ENCODE measurements around the gene PIP5K1C. TPM values are rescaled to one million over a fixed set of nuclear protein-coding genes. Genes with fewer than 3 reads are reported as not detected.

Gene PIP5K1C
- total RNA-seq, 1 experiment from 2014 or later, result 20.0 TPM

DNA sequence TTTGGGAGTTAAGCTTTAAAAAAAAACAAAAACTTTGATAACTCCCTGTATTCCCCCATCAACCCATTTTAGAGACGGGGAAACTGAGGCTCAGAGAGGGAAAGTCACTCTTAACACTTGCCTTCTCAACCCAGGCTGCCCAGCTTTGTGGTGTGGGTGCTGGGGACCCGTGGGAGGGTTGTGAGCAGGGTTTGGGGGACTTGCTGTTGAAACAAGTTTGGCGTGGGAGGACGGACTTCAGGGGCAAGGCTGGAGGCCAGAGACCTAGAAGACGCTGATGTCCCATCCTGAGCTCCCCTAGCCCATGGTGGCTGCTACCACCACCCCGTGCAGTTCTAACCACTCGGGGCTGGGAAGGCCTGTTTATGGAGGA, 72.9 kb downstream of the PIP5K1C start:
- peaks cover 5% of the 10 kb centered on the region; the same call in 1 of the 2 replicates for H3K4me1 ChIP-seq (replicated peaks; ENCODE audit: insufficient read depth)
- H3F3A ChIP-seq (ENCODE audit: insufficient read depth, low read depth), result no peaks in the 10 kb centered on the region
- no peak for DNase-seq
- H3K9me2 ChIP-seq (ENCODE audit: insufficient read depth), result no peaks in the 10 kb centered on the region
- H2AFZ ChIP-seq, result peak overlapping the region; percentile 48; the same call in 1 of the 2 replicates
- H3K9me3 ChIP-seq (ENCODE audit: insufficient read depth, low read depth), result no peaks in the 10 kb centered on the region
- peak overlapping the region; percentile 89 for H3K4me2 ChIP-seq
- H3K4me3 ChIP-seq, result peak overlapping the region; percentile 76; the same call in 1 of the 2 replicates
- TF ChIP-seq, protein P1, sequence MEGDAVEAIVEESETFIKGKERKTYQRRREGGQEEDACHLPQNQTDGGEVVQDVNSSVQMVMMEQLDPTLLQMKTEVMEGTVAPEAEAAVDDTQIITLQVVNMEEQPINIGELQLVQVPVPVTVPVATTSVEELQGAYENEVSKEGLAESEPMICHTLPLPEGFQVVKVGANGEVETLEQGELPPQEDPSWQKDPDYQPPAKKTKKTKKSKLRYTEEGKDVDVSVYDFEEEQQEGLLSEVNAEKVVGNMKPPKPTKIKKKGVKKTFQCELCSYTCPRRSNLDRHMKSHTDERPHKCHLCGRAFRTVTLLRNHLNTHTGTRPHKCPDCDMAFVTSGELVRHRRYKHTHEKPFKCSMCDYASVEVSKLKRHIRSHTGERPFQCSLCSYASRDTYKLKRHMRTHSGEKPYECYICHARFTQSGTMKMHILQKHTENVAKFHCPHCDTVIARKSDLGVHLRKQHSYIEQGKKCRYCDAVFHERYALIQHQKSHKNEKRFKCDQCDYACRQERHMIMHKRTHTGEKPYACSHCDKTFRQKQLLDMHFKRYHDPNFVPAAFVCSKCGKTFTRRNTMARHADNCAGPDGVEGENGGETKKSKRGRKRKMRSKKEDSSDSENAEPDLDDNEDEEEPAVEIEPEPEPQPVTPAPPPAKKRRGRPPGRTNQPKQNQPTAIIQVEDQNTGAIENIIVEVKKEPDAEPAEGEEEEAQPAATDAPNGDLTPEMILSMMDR (conservative IDR thresholded peaks at IDR 0.05), result no peak
- TF ChIP-seq EZH2 (IDR thresholded peaks at IDR 0.05; ENCODE audit: low read depth), result no peak
- no peak overlapping the region for H3K27ac ChIP-seq
- H4K20me1 ChIP-seq (ENCODE audit: insufficient read depth), result 0 out of 2 replicates have a peak, but pooled peaks cover 8% of the 10 kb centered on the region
- peaks cover 25% of the 10 kb centered on the region for H3K79me2 ChIP-seq (ENCODE audit: low read depth)
- ChIA-PET CTCF (no interaction called here), POLR2A (ENCODE audit: unreplicated experiment) (interaction anchor here (0.6 kb wide), 1 partner anchor 132 kb away, joined by 9 read pairs; no protein-coding TSS in a partner anchor)
- no TSS peak for BruUV-seq (replicated peaks)
- intact Hi-C loops (cut with micrococcal nuclease; ENCODE audit: unreplicated experiment), result loop anchor here (5.0 kb wide), 1 partner anchor 70 kb away; the partner anchor contains the start of gene MFSD12
- H3K36me3 ChIP-seq (ENCODE audit: low read depth), result no peaks in the 10 kb centered on the region
- H3K27me3 ChIP-seq (ENCODE audit: insufficient read depth, low read depth), result no peaks in the 10 kb centered on the region

GRCh38 chr19:3626473-3627350, 73.6 kb downstream of the PIP5K1C start, which contains the start of gene CACTIN:
Gene CACTIN, minus strand, starts transcription at chr19:3626790. Its CDS starts 28 bp downstream, at chr19:3626762.
- Histone ChIP-seq H3K4me2 (peak within 1 kb of the TSS; percentile 89), H3K9me3 (ENCODE audit: insufficient read depth, low read depth) (no peaks in the 10 kb centered on the region), H3K4me1 (replicated peaks; ENCODE audit: insufficient read depth) (peaks cover 5% of the 10 kb centered on the region; the same call in 1 of the 2 replicates), H3K36me3 (ENCODE audit: low read depth) (no peaks in the 10 kb centered on the region), H2AFZ (peak within 1 kb of the TSS; percentile 76), H3K9me2 (ENCODE audit: insufficient read depth) (no peaks in the 10 kb centered on the region), H3F3A (ENCODE audit: insufficient read depth, low read depth) (no peaks in the 10 kb centered on the region), H4K20me1 (ENCODE audit: insufficient read depth) (0 out of 2 replicates have a peak, but pooled peaks cover 8% of the 10 kb centered on the region), H3K4me3 (peak within 1 kb of the TSS; percentile 76), H3K27me3 (ENCODE audit: insufficient read depth, low read depth) (no peaks in the 10 kb centered on the region), H3K79me2 (ENCODE audit: low read depth) (peaks cover 25% of the 10 kb centered on the region), H3K27ac (peak within 1 kb of the TSS; percentile 77)
- TF ChIP-seq EZH2 (IDR thresholded peaks at IDR 0.05; ENCODE audit: low read depth), result no peak
- TF ChIP-seq, protein P1 (conservative IDR thresholded peaks at IDR 0.05), result no peak
- intact Hi-C loops (cut with micrococcal nuclease; ENCODE audit: unreplicated experiment), result loop anchor here (5.0 kb wide), 1 partner anchor 69 kb away; the partner anchor contains the start of gene MFSD12
- peak; percentile 90 to 95 for DNase-seq
- no TSS peak for BruUV-seq (replicated peaks)
- ChIA-PET POLR2A (ENCODE audit: unreplicated experiment) (interaction anchor here (0.6 kb wide), 1 partner anchor 132 kb away, joined by 9 read pairs; no protein-coding TSS in a partner anchor), CTCF (no interaction called here)

DNA sequence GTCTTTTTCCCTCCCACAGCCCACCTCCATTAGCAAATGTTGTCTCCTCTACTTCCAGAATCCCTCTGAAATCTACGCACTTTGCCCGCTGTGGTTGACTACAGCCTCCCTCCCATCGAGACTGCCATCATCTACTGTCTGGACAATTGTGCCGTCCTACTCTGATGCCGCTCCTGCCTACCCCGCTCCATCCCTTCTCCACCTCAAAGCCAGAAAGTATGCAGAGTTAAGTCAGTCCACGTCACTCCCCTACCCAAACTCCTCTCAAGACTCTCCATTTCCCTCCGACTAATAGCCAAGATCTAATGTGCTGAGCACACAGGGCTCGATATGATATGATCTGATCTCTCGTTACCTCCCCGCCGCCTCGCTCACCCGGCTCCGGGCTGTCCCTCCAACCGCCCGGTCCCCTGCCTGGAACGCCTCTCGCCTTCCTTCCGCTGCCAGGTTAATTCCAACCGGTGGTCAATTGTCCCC, 74.2 kb downstream of the PIP5K1C start:
- intact Hi-C loops (cut with micrococcal nuclease; ENCODE audit: unreplicated experiment), result loop anchor here (5.0 kb wide), 1 partner anchor 69 kb away; the partner anchor contains the start of gene MFSD12
- Histone ChIP-seq H4K20me1 (ENCODE audit: insufficient read depth) (0 out of 2 replicates have a peak, but pooled peaks cover 8% of the 10 kb centered on the region), H3K4me1 (replicated peaks; ENCODE audit: insufficient read depth) (peaks cover 5% of the 10 kb centered on the region; the same call in 1 of the 2 replicates), H3K4me2 (peak overlapping the region; percentile 89), H3F3A (ENCODE audit: insufficient read depth, low read depth) (no peaks in the 10 kb centered on the region), H3K36me3 (ENCODE audit: low read depth) (no peaks in the 10 kb centered on the region), H3K27me3 (ENCODE audit: insufficient read depth, low read depth) (no peaks in the 10 kb centered on the region), H2AFZ (peak overlapping the region; percentile 76), H3K9me2 (ENCODE audit: insufficient read depth) (no peaks in the 10 kb centered on the region), H3K4me3 (peak overlapping the region; percentile 76), H3K79me2 (ENCODE audit: low read depth) (peaks cover 25% of the 10 kb centered on the region), H3K27ac (no peak overlapping the region), H3K9me3 (ENCODE audit: insufficient read depth, low read depth) (no peaks in the 10 kb centered on the region)
- no peak for DNase-seq
- TF ChIP-seq EZH2 (IDR thresholded peaks at IDR 0.05; ENCODE audit: low read depth), result no peak
- TF ChIP-seq, protein P1 (conservative IDR thresholded peaks at IDR 0.05), result no peak
- ChIA-PET CTCF (no interaction called here), POLR2A (ENCODE audit: unreplicated experiment) (no interaction called here)
- BruUV-seq (replicated peaks), result no TSS peak
